SK-N-MC (cell line): ENCODE measurements around the gene DCDC2C.

ENCODE experiments used
- EZH2 ChIP-seq: fragments of 200-600 bp; sonication (generic); IDR thresholded peaks from one replicate; pipeline ENCODE4 v1.6.1; 2017; ENCODE audit warnings: antibody characterized with exemption
- POLR2AphosphoS5 ChIP-seq: IDR thresholded peaks from 2 replicates; pipeline ENCODE4 v1.6.1; 2012; ENCODE audit warnings: mild to moderate bottlenecking, low read depth, low read length, borderline replicate concordance

- TF ChIP-seq EZH2 (no peak), POLR2AphosphoS5 (no peak)
Observed at GRCh38 chr2:3662239-3662638, 41.1 kb upstream of the DCDC2C start.
